ENCODE results near the gene NPC1.

- TF ChIP-seq CTCF (IDR thresholded peaks at IDR 0.05) (no peak), POLR2AphosphoS5 (IDR thresholded peaks at IDR 0.05) (peak in 1 of 3 donors; percentile 18)
Observed at GRCh38 chr18:23585007-23585871, 1.1 kb downstream of the NPC1 start.
